Measurements from ENCODE around the gene PDLIM1.

Gene PDLIM1

DNA sequence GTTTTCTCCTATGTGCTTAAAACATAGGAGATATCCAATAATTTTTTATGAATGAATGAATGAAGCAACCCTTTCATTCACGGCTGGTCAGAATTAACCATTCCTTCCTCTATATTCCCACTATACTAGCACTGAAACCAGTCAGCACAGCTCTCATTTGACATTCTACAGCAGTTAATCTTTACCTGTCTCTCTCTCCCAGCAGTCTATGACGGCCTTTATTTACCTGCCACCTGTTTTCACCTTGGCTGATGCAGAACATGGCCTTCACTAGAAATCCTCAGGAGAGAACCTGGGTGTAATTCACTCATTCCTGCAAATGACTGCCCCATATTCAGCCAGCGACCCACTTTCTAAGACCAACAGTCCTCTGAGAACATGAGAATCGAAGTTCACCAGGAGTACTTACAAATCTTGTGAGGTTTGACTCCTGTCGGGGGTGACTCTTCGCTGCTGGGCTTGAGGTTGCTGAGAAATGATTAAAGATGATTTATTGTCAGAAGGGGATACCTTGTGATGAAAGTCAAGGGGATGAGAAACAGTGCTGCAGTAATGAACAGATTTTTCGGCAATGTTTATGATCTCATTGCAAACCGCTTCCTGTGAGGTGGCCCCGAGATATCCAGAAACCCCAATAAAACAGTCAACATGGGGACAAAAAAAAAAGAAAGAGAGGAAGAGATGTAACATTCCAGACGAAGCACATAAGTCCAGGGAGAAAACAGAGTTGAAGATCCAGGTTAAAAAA, 30.9 kb upstream of the PDLIM1 start:
- Histone ChIP-seq H2AK5ac (ENCODE audit: low read length) (no peak overlapping the region), H2BK5ac (ENCODE audit: low read length) (no peak overlapping the region), H3K4me3 (ENCODE audit: low read length) (no peak overlapping the region), H3K4ac (ENCODE audit: low read depth, low read length) (no peak overlapping the region), H3K4me1 (ENCODE audit: control insufficient read depth, low read depth, low read length) (no peaks in the 10 kb centered on the region), H3K23ac (ENCODE audit: low read length) (no peak overlapping the region), H2BK120ac (ENCODE audit: low read depth, low read length) (no peak overlapping the region), H4K5ac (ENCODE audit: low read length) (no peak overlapping the region), H2BK15ac (replicated peaks; ENCODE audit: low read depth) (no peak overlapping the region), H3K79me1 (ENCODE audit: low read length) (no peaks in the 10 kb centered on the region), H4K8ac (ENCODE audit: low read depth, low read length) (no peak overlapping the region), H3K36me3 (ENCODE audit: control insufficient read depth, insufficient read depth, low read length) (no peaks in the 10 kb centered on the region), H3K27ac (ENCODE audit: low read depth, low read length) (no peak overlapping the region), H3K9ac (ENCODE audit: low read length) (no peak overlapping the region), H3K4me2 (ENCODE audit: low read length) (no peak overlapping the region), H3K18ac (ENCODE audit: low read length) (no peak overlapping the region), H3K56ac (ENCODE audit: low read length) (no peak overlapping the region), H3K79me2 (ENCODE audit: control insufficient read depth, insufficient read depth, low read length) (no peaks in the 10 kb centered on the region), H3K27me3 (ENCODE audit: insufficient read depth, low read length, poor library complexity) (no peaks in the 10 kb centered on the region)
- WGBS (ENCODE audit: extremely low coverage, insufficient coverage, low lambda C conversion rate), result no CpG with 5 or more reads among the region's 10 CpGs
- no peak for DNase-seq

DNA sequence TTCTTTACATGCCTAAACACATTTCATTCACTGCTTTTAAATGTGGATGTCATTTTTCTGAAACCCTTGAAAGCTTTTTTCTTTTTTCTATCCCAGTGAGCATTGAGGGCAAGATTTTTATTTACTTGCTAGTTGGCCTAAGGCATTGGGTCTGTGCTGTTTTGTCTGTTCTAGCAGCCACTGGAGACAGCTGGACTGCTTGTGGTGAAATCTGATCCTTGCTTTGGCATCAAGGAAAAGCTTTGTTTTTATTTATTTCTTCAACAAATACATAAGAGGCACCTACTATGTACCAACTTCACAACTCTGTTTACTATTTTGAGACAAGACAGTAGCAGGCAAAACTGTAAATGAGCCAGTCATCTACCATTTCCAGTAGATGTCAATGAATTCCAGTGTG, 28.4 kb upstream of the PDLIM1 start:
- Histone ChIP-seq H3K36me3 (ENCODE audit: control insufficient read depth, insufficient read depth, low read length) (no peaks in the 10 kb centered on the region), H2BK120ac (ENCODE audit: low read depth, low read length) (no peak overlapping the region), H3K9ac (ENCODE audit: low read length) (no peak overlapping the region), H3K79me2 (ENCODE audit: control insufficient read depth, insufficient read depth, low read length) (no peaks in the 10 kb centered on the region), H3K4ac (ENCODE audit: low read depth, low read length) (no peak overlapping the region), H3K4me1 (ENCODE audit: control insufficient read depth, low read depth, low read length) (peaks cover 6% of the 10 kb centered on the region), H3K27me3 (ENCODE audit: insufficient read depth, low read length, poor library complexity) (no peaks in the 10 kb centered on the region), H3K79me1 (ENCODE audit: low read length) (no peaks in the 10 kb centered on the region), H4K8ac (ENCODE audit: low read depth, low read length) (no peak overlapping the region), H3K4me3 (ENCODE audit: low read length) (no peak overlapping the region), H2BK5ac (ENCODE audit: low read length) (no peak overlapping the region), H3K56ac (ENCODE audit: low read length) (no peak overlapping the region), H2AK5ac (ENCODE audit: low read length) (no peak overlapping the region), H3K18ac (ENCODE audit: low read length) (no peak overlapping the region), H3K27ac (ENCODE audit: low read depth, low read length) (no peak overlapping the region), H4K5ac (ENCODE audit: low read length) (no peak overlapping the region), H3K23ac (ENCODE audit: low read length) (no peak overlapping the region), H3K4me2 (ENCODE audit: low read length) (no peak overlapping the region), H2BK15ac (replicated peaks; ENCODE audit: low read depth) (no peak overlapping the region)
- no peak for DNase-seq

GRCh38 chr10:95315509-95315908, 24.7 kb upstream of the PDLIM1 start:
- peak; percentile 89 for DNase-seq
- Histone ChIP-seq H3K79me1 (ENCODE audit: low read length) (no peaks in the 10 kb centered on the region), H2AK5ac (ENCODE audit: low read length) (no peak overlapping the region), H3K27ac (ENCODE audit: low read depth, low read length) (peak overlapping the region; percentile 74), H3K4ac (ENCODE audit: low read depth, low read length) (no peak overlapping the region), H3K36me3 (ENCODE audit: control insufficient read depth, insufficient read depth, low read length) (no peaks in the 10 kb centered on the region), H3K23ac (ENCODE audit: low read length) (no peak overlapping the region), H3K56ac (ENCODE audit: low read length) (peak overlapping the region; percentile 56), H2BK5ac (ENCODE audit: low read length) (peak overlapping the region; percentile 2), H3K18ac (ENCODE audit: low read length) (peak overlapping the region; percentile 88), H3K4me2 (ENCODE audit: low read length) (no peak overlapping the region), H3K9ac (ENCODE audit: low read length) (no peak overlapping the region), H3K4me1 (ENCODE audit: control insufficient read depth, low read depth, low read length) (peaks cover 23% of the 10 kb centered on the region), H4K8ac (ENCODE audit: low read depth, low read length) (no peak overlapping the region), H2BK15ac (replicated peaks; ENCODE audit: low read depth) (no peak overlapping the region), H3K27me3 (ENCODE audit: insufficient read depth, low read length, poor library complexity) (no peaks in the 10 kb centered on the region), H2BK120ac (ENCODE audit: low read depth, low read length) (no peak overlapping the region), H3K4me3 (ENCODE audit: low read length) (no peak overlapping the region), H4K5ac (ENCODE audit: low read length) (no peak overlapping the region), H3K79me2 (ENCODE audit: control insufficient read depth, insufficient read depth, low read length) (no peaks in the 10 kb centered on the region)
- no CpG with 5 or more reads among the region's 2 CpGs for WGBS (ENCODE audit: extremely low coverage, insufficient coverage, low lambda C conversion rate)

GRCh38 chr10:95314192-95314918, 23.6 kb upstream of the PDLIM1 start:
- H3K27me3 ChIP-seq (ENCODE audit: insufficient read depth, low read length, poor library complexity), result no peaks in the 10 kb centered on the region
- H3K4me2 ChIP-seq (ENCODE audit: low read length), result no peak overlapping the region
- no peaks in the 10 kb centered on the region for H3K36me3 ChIP-seq (ENCODE audit: control insufficient read depth, insufficient read depth, low read length)
- peak overlapping the region; percentile 52 for H3K18ac ChIP-seq (ENCODE audit: low read length)
- H3K27ac ChIP-seq (ENCODE audit: low read depth, low read length), result no peak overlapping the region
- H3K9ac ChIP-seq (ENCODE audit: low read length), result no peak overlapping the region
- no peaks in the 10 kb centered on the region for H3K79me1 ChIP-seq (ENCODE audit: low read length)
- H3K4me1 ChIP-seq (ENCODE audit: control insufficient read depth, low read depth, low read length), result peaks cover 28% of the 10 kb centered on the region
- no peak overlapping the region for H4K5ac ChIP-seq (ENCODE audit: low read length)
- H3K23ac ChIP-seq (ENCODE audit: low read length), result peak overlapping the region; percentile 1
- no CpG with 5 or more reads among the region's 4 CpGs for WGBS (ENCODE audit: extremely low coverage, insufficient coverage, low lambda C conversion rate)
- no peak overlapping the region for H2BK15ac ChIP-seq (replicated peaks; ENCODE audit: low read depth)
- H3K4ac ChIP-seq (ENCODE audit: low read depth, low read length), result no peak overlapping the region
- H4K8ac ChIP-seq (ENCODE audit: low read depth, low read length), result no peak overlapping the region
- H3K56ac ChIP-seq (ENCODE audit: low read length), result peak overlapping the region; percentile 15
- no peak overlapping the region for H2BK120ac ChIP-seq (ENCODE audit: low read depth, low read length)
- H2BK5ac ChIP-seq (ENCODE audit: low read length), result peak overlapping the region; percentile 12
- DNase-seq, result peak; percentile 70
- H3K4me3 ChIP-seq (ENCODE audit: low read length), result no peak overlapping the region
- peak overlapping the region; percentile 45 for H2AK5ac ChIP-seq (ENCODE audit: low read length)
- H3K79me2 ChIP-seq (ENCODE audit: control insufficient read depth, insufficient read depth, low read length), result no peaks in the 10 kb centered on the region

GRCh38 chr10:95312986-95313495, 22.2 kb upstream of the PDLIM1 start:
- Histone ChIP-seq H2BK120ac (ENCODE audit: low read depth, low read length) (peak overlapping the region; percentile 52), H2BK15ac (replicated peaks; ENCODE audit: low read depth) (no peak overlapping the region), H3K27me3 (ENCODE audit: insufficient read depth, low read length, poor library complexity) (no peaks in the 10 kb centered on the region), H3K4me3 (ENCODE audit: low read length) (no peak overlapping the region), H3K4me1 (ENCODE audit: control insufficient read depth, low read depth, low read length) (peaks cover 33% of the 10 kb centered on the region), H3K36me3 (ENCODE audit: control insufficient read depth, insufficient read depth, low read length) (no peaks in the 10 kb centered on the region), H3K4ac (ENCODE audit: low read depth, low read length) (no peak overlapping the region), H3K18ac (ENCODE audit: low read length) (peak overlapping the region; percentile 64), H3K9ac (ENCODE audit: low read length) (no peak overlapping the region), H3K56ac (ENCODE audit: low read length) (peak overlapping the region; percentile 15), H2BK5ac (ENCODE audit: low read length) (peak overlapping the region; percentile 60), H3K23ac (ENCODE audit: low read length) (no peak overlapping the region), H2AK5ac (ENCODE audit: low read length) (no peak overlapping the region), H3K79me2 (ENCODE audit: control insufficient read depth, insufficient read depth, low read length) (no peaks in the 10 kb centered on the region), H3K4me2 (ENCODE audit: low read length) (no peak overlapping the region), H3K79me1 (ENCODE audit: low read length) (no peaks in the 10 kb centered on the region), H4K8ac (ENCODE audit: low read depth, low read length) (no peak overlapping the region), H3K27ac (ENCODE audit: low read depth, low read length) (peak overlapping the region; percentile 54), H4K5ac (ENCODE audit: low read length) (no peak overlapping the region)
- no CpG with 5 or more reads among the region's 1 CpG for WGBS (ENCODE audit: extremely low coverage, insufficient coverage, low lambda C conversion rate)
- peak; percentile 91 for DNase-seq
